HepG2 (cell line): ENCODE measurements around the gene GJC1.

Experiments
- CC2D1A ChIP-seq: sonication (generic); formaldehyde crosslinking; IDR thresholded peaks from 2 replicates; pipeline ENCODE4 v1.8.1; 2023; ENCODE audit warnings: mild to moderate bottlenecking, missing genetic modification reagents
- HNRNPLL ChIP-seq: fragments of 200-400 bp; formaldehyde crosslinking; IDR thresholded peaks from 2 replicates; pipeline ENCODE4 v1.6.1; 2017; ENCODE audit warnings: mild to moderate bottlenecking, low read depth, low read length; ENCODE audit not compliant: poor library complexity, severe bottlenecking
- ZNF749 ChIP-seq: sonication (generic); formaldehyde crosslinking; IDR thresholded peaks from 2 replicates; pipeline ENCODE4 v1.8.0; 2022; ENCODE audit warnings: mild to moderate bottlenecking, missing genetic modification reagents, moderate library complexity, borderline replicate concordance
- ZSCAN30 ChIP-seq: sonication (generic); formaldehyde crosslinking; IDR thresholded peaks from 2 replicates; pipeline ENCODE4 v1.5.0; 2020; ENCODE audit warnings: mild to moderate bottlenecking, missing genetic modification reagents
- TF ChIP-seq, protein P1 (sequence below): sonication (generic); formaldehyde crosslinking; IDR thresholded peaks from 2 replicates; pipeline ENCODE4 v1.5.0; 2020; ENCODE audit warnings: mild to moderate bottlenecking, missing genetic modification reagents, moderate library complexity
- TF ChIP-seq, protein P2 (sequence below): IDR thresholded peaks from 2 replicates; pipeline ENCODE4 v1.6.1; 2012; ENCODE audit warnings: inconsistent platforms

DNA sequence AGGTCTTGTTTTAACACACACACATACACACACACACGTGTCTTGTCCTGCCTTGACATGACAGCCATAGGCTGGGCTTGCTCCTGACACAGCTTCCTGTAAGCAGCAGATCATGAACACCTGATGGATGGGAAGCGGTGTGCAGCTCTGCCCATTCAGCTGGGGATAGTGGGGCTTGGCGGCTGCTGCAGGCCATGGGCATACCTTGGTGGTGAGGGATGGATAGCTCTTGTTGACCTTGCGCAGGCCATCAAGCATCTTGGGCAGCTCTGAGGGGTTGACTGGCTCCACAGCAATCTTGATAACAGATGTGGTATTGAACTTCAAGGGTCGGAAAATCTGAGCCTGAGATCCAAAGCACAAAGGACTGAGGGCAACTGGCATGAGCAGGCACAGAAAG is 29.6 kb upstream of the GJC1 start:
- TF ChIP-seq ZSCAN30 (CRISPR knock-in tag) (no peak), ZNF749 (CRISPR knock-in tag) (no peak), HNRNPLL (no peak), CC2D1A (no peak)
- TF ChIP-seq, protein P1, sequence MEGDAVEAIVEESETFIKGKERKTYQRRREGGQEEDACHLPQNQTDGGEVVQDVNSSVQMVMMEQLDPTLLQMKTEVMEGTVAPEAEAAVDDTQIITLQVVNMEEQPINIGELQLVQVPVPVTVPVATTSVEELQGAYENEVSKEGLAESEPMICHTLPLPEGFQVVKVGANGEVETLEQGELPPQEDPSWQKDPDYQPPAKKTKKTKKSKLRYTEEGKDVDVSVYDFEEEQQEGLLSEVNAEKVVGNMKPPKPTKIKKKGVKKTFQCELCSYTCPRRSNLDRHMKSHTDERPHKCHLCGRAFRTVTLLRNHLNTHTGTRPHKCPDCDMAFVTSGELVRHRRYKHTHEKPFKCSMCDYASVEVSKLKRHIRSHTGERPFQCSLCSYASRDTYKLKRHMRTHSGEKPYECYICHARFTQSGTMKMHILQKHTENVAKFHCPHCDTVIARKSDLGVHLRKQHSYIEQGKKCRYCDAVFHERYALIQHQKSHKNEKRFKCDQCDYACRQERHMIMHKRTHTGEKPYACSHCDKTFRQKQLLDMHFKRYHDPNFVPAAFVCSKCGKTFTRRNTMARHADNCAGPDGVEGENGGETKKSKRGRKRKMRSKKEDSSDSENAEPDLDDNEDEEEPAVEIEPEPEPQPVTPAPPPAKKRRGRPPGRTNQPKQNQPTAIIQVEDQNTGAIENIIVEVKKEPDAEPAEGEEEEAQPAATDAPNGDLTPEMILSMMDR (CRISPR knock-in tag), result no peak
- TF ChIP-seq, protein P2, sequence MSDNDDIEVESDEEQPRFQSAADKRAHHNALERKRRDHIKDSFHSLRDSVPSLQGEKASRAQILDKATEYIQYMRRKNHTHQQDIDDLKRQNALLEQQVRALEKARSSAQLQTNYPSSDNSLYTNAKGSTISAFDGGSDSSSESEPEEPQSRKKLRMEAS, result no peak
